HG03196 (cell line): Measurements from ENCODE around the gene NUDT4B.
A peak's percentile ranks its signal among the peaks of the same experiment; 100 is the strongest.
"Not testable (repeated sequence)": the region's sequence is repeated elsewhere in the genome, so short reads cannot be mapped to it uniquely, and the experiment has no call there.

Source experiments
- ATAC-seq: cut with Tn5 transposase; IDR thresholded peaks from one replicate; pipeline ENCODE4 v1.9.1; 2021; ENCODE audit not compliant: unreplicated experiment

NUDT4B gene

DNA sequence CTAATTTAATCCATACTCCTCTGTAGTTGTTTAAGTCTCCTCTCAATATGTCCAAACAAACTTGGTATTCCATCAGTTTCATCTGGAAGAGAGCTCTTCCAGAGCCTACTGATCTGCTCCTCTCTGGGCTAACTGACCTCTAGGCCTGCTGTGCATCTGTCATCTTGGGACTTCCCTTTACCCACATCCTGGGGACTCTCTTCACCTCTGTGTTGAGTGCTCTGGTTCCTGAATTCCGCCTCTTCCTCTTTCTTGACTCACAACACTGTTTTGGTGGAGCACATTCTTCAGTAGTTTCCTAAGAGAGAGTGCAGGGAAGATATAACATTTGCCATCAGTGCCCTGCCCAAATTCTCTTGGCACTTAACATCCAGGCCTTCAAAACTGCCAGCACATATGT is 13.0 kb upstream of the NUDT4B start:
- ATAC-seq, result peak; percentile 72

DNA sequence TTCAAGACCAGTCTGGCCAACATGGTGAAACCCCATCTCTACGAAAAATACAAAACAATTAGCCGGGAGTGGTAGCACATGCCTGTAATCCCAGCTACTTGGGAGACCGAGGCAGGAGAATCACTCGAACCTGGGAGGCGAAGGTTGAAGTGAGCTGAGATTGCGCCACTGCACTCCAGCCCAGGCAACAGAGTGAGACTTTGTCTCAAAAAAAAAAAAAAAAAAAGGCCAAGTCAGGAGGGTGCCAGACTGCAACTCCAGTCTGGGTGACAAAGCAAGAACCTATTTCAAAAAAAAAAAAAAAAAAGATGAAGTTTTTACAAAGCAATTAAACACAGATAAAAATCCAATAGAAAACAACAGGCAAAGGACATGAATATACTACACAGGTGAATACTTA is 9.9 kb upstream of the NUDT4B start:
- not testable (repeated sequence) for ATAC-seq

DNA sequence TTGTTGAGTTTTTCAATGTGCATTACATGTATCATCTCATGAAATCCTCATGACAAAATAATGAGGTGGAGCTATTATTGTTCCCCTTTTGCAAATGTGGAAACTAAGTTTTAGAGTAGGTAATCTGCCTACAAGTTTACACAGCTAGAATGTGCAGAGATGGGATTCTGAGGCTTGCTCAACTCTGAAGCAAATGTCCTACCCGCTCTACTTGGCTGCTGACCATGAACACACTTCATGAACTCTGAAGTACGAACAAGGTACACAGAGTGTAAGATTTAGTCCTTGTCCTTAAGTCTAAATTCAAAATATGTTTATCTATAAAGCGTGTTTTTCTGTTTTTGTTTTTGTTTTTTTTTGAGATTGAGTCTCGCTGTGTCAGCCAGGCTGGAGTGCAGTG is 5.4 kb upstream of the NUDT4B start:
- not testable (repeated sequence) for ATAC-seq

DNA sequence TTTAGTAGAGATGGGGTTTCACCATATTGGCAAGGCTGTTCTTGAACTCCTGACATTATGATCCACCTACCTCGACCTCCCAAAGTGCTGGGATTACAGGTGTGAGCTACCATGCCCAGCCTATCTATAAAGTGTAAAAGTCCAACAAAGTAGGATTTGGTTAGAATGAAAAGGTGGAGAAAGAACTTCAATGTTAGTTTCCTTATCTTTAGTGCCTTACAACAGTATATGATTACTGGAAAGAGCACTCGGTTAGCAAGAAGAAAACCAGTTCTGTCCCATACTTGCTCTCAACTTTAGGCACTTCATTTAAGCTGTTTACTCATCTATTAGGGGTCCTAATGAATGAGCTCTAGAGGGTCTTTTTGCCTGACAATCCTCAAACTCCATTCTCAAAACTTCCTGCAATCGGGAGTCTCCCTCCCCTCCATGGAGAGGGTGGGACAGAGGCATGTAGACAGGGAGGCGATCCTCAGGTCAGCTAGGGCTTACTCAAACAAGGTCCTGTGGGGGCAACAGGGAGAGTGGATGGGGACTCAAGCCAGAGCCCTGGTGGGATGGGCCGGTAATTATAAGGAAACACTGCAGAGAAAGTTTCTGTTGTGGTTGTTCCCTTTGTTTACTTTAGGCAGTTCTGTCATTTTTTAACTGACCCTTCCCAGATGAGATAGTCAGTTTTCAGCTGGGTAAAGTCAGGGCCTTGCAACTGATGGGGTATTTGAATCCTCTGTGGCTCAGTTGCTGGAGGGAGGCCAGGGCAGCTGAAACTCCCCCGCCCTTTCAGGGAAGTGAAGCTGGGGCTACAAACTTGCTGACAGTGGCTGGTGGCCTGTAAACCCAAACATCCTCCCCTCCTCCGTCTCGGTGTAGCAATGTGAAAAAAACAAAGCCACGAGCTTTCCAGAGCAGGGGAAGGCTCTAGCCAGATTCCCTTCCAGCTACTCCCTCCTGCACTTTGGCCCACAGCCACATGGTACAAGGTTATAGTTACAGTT is 4.6 kb upstream of the NUDT4B start:
- ATAC-seq, result peak; percentile 51

DNA sequence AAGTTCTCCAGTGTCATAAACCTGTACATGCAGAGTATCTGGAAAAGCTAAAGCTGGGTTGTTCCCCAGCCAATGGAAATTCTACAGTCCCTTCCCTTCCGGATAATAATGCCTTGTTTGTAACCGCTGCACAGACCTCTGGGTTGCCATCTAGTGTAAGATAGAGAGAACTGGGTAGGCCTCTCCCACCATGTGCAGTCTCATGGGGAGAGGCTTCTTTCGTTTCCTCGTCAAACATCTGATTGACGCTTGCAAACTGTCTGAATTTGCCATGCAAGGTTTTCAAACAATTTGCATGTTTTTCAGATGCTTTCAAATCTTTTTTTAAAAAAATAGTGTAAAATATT is 734 bp downstream of the NUDT4B start:
- ATAC-seq, result peak; percentile 95

DNA sequence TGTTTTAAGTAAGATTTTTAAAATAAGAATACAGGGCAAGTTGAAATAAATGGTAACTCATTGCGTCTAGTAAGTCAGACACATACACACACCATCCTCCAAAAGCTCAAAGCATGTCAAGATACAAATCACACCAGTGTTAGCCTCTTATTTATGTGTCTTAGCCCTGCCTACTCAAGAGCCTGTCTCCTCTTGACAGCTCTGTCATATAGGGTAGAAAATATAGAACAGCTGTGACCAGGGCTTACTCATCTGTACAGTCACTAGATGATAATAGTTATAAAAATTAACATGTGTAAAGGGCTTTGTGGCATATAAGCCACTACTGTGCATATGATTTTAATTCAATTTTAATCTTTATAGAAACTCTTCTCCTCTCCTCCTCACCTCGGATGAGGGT is 7.7 kb downstream of the NUDT4B start:
- ATAC-seq, result not testable (repeated sequence)

DNA sequence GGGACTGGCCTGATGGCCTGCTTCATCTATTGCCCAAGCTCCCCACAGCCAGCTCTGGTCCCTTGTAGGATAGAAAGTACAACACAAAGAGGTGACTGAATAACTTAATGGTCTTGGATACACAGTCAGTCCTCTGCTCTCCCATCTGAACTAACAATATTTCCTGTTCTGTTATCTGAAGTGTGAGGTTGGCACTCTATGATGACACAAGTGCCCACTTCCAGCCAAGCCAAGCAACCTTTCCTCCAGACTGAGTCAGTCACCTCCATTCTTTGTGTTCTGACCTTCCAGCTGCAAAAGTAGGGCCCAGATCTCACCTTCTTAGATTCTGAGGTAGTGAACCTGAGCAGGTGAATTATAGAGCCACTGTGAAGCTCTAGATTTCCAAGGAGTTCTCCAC is 8.9 kb downstream of the NUDT4B start:
- not testable (repeated sequence) for ATAC-seq

DNA sequence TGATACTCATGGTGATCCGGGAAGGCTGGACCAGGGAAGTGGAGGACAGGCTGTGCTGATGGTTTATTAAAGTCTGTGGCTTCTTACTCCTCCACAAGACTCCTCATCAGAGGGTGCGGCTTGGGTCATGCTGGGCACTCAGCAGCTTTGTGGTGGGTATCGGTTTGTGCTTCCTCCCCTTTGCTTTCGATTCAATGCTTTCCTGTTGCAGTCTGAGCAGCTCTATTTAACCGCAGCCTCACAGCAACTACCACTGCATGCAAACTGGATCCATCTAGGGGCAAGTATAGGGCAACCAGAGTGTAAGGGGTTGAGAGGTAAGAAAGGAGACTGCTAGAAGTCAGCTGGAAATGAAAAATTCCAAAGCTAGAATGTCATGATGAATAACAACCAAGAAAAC is 9.8 kb downstream of the NUDT4B start:
- peak; percentile 92 for ATAC-seq

DNA sequence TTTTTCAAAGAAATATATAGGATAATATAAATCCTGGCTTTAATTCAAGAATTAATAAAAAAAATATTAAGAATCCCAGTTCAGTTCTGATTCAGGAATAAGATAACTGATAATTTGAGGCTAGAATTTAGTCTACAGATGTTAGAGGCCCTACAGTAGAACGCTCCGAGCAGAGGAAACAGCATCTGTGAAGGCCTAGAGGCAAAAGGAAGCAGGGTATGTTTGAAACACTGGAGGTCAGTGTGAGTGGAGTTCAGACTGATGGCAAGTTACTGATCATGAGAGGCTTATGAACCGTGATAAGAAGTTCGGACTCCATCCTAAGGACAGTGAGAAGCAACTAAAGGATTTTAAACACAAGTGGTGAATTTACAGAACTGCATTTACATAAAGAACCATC is 10.4 kb downstream of the NUDT4B start:
- ATAC-seq, result not testable (repeated sequence)

DNA sequence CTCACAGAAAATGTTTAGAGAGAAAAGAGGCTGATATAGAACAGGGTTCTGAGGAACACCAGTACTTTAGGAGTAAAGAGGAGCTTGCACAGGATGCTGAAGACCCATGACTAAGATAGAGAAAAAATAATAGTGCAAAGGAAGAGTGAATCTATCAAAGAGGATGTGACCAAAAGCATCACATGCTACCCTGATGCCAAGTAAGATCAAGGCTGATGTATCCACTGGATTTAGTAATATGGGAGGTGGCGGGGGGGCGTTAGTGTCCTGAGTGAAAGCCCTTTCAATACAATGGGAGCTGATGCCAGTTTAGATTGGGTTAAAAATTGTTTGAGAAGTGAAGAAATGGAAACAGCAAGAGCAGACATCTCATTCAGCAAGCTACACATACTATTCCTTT is 11.2 kb downstream of the NUDT4B start:
- not testable (repeated sequence) for ATAC-seq

DNA sequence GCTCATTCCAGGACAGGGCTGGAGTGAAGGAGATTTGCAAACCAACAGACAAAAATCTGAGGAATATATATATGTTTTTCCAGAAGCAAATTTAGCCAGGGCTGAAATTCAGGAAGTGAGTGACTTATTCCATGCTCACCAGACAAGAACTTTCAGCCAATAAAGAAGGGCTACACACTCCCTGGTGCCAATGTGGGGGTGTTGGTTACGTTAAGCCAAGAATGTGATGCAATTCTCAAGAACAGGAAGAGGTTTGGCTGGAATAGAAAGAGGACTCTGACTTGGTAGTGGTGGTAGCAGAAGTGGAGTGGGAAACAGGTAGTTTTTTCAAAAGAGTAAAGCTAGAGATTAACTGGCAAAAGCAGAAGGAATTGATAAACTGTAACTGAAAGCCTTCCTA is 11.6 kb downstream of the NUDT4B start:
- ATAC-seq, result not testable (repeated sequence)

DNA sequence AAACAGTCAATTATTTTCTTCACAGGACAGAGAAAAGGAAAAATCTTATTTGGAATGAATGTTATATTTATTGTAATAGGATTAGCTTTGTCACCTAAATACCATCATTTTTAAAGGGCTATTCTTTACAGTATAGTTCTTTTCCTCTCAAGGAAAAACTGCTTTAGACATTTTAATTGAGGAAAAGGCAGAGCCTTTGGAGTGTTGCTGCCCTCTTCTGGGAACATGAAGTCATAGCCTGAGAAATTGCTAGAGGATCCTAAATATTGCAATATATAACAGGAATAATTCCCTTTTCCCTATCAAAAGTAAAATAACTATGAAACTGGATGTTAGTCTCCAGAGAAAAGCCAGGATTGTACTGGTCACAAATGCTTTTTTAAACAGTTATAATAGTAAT is 12.8 kb downstream of the NUDT4B start:
- not testable (repeated sequence) for ATAC-seq

DNA sequence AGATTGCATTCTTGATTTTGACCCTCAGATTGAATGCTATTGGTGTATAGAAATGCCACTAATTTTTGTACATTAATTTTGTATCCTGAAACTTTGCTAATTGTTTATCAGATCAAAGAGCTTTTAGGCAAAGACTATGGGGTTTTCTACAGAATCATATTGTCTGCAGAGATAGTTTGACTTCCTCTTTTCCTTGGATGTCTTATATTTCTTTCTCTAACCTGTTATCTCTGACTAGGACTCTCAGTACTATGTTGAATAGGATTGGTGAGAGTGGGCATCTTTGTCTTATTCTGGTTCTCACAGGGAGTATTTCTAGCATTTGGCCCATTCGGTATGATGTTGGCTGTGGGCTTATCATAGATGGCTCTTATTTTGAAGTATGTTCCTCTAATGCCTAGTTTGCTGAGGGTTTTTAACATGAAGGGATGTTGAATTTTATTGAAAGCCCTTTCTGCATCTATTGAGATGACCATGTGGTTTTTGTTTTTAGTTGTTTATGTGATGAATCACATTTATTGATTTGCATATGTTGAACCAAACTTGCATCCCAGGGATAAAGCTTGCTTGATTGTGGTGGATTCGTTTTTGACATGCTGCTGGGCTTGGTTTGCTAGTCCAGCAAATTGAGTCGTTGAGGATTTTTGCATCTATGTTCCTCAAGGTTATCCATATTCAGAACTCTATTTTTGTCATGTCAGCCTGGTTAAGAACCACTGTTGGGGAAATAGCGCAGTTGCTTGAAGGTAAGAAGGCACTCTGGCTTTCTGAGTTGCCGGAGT is 16.9 kb downstream of the NUDT4B start:
- not testable (repeated sequence) for ATAC-seq

DNA sequence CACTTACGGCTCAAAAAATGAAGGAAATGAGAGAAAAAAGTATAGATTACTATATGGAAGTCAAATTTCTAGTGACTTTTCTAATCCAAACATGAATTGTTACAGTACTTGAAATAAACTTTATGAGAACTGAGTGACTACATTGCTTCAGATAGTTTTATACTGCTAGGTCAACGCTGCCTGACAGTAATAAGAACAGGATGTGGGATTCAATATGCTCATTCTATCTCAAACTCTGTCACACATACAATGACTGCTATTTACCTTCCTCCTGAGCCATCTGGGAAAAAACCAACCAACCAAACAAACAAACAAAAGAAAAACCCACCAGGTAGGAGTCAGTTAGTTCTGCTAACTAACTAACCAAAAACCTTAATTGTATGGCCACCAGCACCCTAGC is 20.0 kb downstream of the NUDT4B start:
- not testable (repeated sequence) for ATAC-seq

DNA sequence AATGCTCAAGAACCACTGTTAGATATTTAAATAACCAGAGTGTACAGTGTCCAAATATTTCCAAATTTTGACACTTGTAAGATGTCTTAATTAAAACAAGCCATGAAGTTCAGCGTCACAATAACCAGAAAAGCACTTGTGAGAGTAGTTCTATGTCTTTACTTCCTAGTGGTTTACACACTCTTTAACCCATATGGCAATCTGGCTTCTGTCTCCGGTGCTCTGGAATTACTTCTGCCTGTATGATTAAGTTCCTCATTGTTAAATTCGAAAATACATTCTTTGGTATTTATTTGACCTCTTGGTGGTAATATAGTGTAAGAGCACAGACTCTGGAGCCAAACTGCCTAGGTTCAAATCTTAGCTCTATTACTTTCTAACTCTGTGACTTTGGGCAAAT is 20.9 kb downstream of the NUDT4B start:
- not testable (repeated sequence) for ATAC-seq

DNA sequence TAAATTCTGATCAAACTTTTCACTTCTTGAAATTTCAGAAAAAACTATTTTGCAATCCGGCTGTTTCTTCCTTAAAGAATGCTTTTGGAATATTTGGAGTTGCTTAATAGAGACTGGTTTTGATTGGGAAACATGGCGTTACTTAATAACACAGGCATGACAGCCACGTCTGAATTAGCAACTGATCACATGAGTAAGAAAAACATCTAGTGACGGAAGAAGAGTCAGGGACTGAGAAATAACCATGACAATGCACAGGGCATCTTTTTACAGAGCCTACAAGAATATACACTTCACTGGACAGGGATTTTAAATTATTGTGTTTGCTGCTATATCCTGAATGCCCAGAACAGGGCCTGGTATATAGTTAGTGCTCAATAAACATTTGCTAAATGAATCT is 25.1 kb downstream of the NUDT4B start:
- not testable (repeated sequence) for ATAC-seq

DNA sequence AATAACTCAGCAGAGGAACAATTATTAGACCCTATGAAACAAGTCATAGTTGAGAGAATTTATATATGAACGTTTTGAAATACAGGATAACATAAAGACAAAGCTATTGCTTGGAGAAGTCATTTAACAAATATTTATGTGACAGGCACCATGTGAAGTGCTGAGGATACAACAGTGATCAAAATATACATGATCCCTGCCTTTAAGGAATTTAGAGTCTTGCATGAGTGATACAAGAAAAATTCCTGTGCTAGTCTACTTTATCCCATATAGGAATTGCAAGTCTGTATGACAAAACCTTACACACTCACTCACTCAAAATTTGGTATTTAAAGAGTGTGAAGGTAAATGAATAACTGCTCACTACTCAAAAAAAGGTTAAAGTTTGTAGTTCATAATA is 25.5 kb downstream of the NUDT4B start:
- not testable (repeated sequence) for ATAC-seq

DNA sequence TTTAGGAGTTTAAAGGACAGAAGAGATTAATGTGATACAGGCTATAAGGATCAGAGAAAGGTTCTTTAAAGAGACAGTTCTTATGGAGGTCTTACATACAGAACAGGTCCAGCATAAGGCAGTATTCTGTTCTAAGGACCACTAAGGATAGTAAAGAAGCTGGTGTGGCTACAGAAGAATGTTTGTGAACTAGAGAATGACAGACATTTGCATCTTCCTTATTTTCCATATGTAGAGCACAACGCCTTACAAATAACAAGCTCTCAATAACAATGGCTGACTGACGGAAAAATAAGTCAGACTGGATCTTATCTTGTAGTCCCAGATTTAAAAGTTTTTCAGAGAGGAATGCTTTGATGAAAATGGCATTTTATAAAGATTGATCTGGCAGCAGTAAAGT is 26.7 kb downstream of the NUDT4B start:
- ATAC-seq, result not testable (repeated sequence)

DNA sequence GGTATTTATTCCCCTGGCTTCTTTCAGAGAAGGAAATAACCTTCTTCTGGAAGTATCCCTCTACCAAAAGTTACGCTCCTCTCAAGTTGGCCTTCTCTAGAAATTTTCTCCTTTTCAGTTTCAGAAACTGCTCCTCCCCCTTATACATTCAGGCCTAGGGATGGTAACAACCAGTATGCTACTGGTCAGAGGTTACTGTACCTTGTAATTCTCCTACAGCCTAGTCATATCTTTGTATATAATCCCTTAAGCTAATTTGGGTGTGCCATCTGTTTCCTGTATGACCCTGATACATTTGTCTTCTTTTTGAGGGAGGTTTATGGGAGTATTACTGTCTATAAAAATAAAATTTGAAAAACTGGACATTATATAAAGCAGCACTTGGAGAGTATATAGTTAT is 29.1 kb downstream of the NUDT4B start:
- not testable (repeated sequence) for ATAC-seq

DNA sequence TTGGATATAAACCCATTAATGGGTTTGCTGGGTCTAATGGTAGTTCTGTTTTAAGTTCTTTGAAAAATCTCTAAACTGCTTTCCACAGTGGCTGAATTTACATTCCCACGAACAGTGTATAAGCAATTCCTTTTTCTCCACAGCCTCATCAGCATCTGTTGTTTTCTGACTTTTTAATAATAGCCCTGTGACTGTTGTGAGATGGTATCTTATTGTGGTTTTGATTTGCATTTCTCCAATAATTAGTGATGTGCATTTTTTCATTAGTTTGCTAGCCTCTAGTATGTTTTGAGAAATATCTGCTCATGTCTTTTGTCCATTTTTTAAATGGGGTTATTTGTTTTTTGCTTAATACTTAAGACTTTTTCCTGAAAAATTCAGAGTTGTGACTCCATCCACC is 31.8 kb downstream of the NUDT4B start:
- not testable (repeated sequence) for ATAC-seq

DNA sequence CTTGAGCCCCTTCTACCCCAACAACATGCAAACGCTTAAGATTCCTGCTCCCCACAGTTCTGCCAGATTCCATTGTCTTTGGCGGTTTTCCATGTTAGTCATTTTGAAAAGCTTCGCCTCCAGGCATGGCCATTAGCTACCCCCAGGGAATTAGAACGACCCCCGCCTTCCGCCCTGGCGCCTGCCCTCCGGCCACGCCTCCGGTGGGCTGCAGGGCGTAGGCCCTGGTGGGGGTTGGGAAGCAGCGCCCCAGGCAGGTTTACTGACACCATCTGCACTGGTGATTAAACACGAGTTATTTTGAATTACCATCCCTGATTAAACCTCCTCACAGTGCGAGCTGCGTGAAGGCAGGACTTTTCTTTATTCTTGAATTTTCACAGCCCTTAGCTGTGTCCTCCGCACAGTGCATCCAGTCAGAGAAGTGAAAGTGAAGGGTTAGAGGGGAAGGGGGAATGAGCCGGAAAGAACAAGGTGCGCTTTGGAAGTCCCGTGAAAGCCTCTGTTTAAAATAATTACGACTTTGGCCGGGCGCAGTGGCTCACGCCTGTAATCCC is 43.0 kb downstream of the NUDT4B start:
- ATAC-seq, result not testable (repeated sequence)
